Measurements from ENCODE around the gene CTSZ.
"Not testable (repeated sequence)": the region's sequence is repeated elsewhere in the genome, so short reads cannot be mapped to it uniquely, and the experiment has no call there.

CTSZ gene

DNA sequence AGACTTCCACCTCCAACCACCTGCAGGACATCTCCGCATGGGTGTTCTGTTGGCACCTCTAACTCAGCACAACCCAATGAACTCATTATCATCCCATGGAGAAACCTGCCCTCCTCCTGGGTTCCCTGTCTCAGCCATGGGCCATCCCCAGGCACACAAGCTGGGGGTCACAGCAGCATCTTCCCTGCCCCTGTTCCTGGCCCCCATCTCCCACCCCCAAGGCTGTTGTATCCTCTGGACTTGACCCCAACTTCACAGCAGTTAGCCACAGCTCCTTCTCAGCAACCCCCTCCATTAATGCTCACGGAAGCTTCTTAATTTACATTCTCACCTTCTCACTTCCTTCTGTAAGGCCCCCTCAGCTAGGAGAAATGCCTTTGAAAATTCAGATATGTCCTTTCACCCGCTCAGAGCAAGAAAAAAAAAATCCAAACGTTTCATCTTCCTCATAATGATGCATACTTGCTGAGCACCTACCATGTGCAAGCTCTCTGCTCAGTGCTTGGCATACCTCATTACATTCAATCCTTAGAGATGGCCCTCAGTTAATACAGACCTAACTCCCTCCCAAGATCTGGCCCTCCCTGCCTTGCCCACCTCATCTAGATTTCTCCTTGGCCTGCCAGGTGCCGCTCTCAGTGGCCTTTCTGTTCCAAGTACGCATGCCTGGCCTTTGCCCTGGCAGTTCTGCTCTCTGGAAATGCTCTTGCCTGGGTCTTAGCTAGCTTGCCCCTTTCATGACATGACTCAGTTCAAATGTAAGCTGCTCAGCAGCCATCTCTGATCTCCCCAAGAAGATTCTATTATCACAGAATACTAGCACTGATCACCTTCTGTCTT, 28.5 kb downstream of the CTSZ start:
- no peak for TF ChIP-seq ZNF274 (IDR thresholded peaks at IDR 0.05; ENCODE audit: low read depth, low read length)
- no peak overlapping the region for H3K4me3 ChIP-seq (ENCODE audit: low read length)

DNA sequence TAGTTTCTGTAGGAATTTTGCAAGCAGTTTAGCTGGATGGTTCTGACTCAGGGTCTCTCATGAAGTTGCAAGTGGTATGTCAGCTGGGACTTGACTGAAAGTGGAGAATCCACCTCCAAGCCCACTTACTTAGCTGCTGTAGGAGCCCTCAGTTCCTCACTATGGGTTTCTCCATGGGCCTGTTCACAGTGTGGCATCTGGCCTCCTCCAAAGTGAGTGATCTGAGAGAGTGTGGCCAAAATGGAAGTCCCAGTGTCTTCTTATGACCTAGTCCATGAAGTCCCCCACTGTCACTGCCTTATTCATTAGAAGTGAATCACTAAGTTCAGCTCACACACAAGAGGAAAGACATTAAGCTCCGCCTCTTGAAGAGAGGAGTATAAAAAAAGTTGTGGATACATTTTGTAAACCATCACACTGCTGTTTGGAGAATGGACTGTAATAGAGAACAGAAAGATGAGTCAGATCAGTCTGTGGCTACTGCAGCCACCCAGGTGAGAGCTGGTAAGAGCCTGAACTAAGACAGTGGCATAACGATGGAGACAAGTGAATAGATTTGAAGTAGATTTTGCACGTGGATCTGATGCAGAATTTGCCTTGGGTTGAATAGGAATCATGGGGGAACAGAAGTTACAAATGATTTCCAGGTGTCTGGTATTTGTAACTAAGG, 30.9 kb downstream of the CTSZ start:
- no peak for TF ChIP-seq ZNF274 (IDR thresholded peaks at IDR 0.05; ENCODE audit: low read depth, low read length)
- H3K4me3 ChIP-seq (ENCODE audit: low read length): no peak overlapping the region

DNA sequence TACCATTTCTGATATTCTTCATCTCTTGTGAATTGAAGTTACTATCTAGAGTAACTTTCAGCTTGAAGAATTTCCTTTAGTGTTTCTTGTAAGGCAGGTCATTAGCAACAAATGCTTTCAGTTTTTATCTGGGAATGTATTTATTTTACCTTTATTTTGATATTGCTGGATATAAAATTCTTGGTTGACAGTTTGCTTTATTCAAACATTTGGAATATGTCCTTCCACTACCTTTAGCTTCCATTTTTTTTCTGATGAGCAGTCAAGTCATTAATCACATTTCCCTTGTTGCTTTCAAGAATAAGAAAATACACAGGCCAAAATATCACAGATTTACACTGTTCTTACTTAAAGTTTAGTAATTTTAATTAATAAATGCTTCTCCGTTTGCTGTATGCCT, 31.7 kb downstream of the CTSZ start:
- no peak overlapping the region for H3K4me3 ChIP-seq (ENCODE audit: low read length)
- TF ChIP-seq ZNF274 (IDR thresholded peaks at IDR 0.05; ENCODE audit: low read depth, low read length): no peak

DNA sequence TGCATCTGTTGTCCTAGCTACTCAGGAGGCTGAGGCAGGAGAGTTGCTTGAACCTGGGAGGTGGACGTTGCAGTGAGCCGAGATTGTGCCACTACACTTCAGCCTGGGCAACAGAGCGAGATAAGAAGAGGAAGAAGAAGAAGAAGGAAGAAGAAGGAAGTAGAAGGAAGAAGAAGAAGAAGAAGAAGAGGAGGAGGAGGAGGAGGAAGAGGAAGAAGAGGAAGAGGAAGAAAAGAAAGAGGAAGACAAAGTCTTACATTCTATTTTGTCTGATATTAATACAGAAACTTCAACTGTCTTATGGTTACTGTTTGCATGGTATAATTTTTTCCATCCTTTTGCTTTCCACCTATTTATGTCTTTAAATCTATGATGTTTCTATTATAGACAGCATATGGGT, 33.2 kb downstream of the CTSZ start:
- no peak overlapping the region for H3K4me3 ChIP-seq (ENCODE audit: low read length)
- no peak for TF ChIP-seq ZNF274 (IDR thresholded peaks at IDR 0.05; ENCODE audit: low read depth, low read length)

DNA sequence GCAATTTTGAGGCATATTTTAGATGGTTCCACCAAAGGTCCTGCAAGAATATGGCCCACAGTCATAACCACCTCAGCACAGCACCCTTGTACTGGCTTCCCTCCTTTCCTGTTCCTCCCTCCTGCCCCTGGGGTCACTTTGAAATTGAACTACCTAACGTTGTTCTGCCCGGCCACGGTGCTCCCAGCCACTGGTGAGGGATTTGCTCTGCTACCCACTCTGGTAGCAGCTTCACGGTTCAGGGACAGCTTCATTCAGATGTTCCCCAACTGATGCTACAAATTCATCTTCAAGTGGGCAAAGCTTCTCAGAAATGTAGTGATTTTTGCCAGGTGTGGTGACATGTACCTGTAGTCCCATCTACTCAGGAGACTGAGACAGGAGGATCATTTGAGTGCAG, 33.9 kb downstream of the CTSZ start:
- H3K4me3 ChIP-seq (ENCODE audit: low read length): no peak overlapping the region
- no peak for TF ChIP-seq ZNF274 (IDR thresholded peaks at IDR 0.05; ENCODE audit: low read depth, low read length)

DNA sequence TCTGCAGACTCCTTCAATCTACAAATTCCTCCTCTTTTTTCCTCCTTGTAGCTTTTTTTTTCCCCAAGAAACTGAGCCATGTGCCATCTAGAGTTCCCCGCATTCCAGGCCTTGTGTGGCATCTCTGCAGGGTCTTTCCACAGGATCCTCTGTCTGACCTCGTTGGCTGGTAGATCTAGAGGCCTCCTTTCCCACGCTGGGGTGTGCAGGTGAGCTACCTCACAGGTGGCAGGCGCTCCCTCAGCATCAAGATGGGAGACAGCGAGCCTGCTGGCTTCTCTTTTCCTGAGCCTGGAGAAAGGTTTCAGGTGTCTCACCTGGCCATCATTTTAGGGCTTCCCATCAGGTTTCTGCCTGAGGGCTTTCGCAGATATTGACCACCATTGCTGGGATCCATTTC, 35.6 kb downstream of the CTSZ start:
- no peak for TF ChIP-seq ZNF274 (IDR thresholded peaks at IDR 0.05; ENCODE audit: low read depth, low read length)
- no peak overlapping the region for H3K4me3 ChIP-seq (ENCODE audit: low read length)

DNA sequence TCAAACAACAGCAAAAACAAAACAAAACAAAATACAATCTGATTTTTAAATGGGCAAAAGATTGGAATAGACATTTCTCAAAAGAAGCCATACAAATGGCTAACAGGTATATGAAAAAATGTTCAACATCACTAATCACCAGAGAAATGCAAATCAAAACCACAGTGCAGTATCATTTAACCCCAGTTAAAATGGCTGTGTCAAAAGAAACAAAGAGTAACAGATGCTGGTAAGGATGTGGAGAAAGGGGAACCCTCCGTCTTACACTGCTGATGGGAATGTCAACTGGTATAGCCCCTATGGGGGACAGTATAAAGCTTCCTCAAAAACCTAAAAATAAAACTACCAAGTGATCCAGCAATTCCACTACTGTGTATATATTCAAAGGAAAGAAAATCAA, 36.9 kb downstream of the CTSZ start:
- no peak overlapping the region for H3K4me3 ChIP-seq (ENCODE audit: low read length)
- no peak for TF ChIP-seq ZNF274 (IDR thresholded peaks at IDR 0.05; ENCODE audit: low read depth, low read length)

DNA sequence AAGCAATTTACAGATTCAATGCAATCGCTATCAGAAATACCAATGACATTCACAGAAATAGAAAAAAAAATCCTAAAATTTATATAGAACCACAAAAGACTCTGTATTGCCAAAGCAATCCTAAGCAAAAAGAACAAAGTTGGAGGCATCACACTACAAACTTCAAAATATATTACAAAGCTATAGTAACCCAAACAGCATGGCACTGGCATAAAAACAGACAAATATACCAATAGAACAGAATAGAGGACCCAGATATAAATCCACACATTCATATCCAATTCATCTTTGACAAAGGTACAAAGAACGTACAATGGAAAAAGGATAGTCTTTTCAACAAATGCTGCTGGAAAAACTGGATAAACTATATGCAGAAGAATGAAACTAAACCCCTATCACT, 37.6 kb downstream of the CTSZ start:
- H3K4me3 ChIP-seq (ENCODE audit: low read length): no peak overlapping the region
- TF ChIP-seq ZNF274 (IDR thresholded peaks at IDR 0.05; ENCODE audit: low read depth, low read length): no peak

DNA sequence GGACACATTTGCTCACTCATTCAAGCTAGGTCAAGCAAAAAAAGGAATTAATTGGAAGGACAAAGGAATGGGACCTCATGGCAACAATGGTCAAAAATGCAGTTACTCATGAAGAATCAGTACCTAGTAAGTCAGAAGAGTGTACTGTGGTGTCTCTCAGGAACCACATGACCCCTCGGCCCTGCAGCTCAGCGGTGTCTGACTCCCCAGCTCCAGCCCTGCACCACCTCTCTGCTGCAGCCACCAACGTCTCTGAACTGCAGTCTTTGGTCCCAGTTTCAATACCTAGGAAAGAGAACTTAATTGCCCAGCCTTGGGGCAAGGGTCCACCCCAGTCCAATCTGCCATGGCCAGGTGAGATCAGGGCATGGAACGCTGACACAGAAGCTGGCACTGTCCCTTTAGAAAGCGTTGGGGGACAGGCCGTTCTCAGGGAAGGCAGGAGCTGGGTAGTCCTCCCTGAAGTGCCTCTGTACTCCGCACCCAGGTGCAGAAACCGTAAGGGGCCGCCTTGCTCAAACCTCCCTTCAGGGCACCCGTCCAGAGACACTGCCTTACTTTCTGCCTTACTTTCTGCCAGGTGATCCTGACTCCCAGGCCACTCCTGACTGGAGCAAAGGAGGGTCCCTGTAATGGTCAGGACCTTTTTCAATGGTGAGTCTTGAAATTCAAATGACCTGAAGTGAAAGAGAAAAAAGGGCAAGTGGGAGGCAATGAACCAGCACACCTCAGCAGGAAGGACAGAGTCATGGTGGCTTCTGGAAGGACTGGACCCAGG, 39.2 kb downstream of the CTSZ start:
- H3K4me3 ChIP-seq (ENCODE audit: low read length): no peak overlapping the region
- no peak for TF ChIP-seq ZNF274 (IDR thresholded peaks at IDR 0.05; ENCODE audit: low read depth, low read length)

DNA sequence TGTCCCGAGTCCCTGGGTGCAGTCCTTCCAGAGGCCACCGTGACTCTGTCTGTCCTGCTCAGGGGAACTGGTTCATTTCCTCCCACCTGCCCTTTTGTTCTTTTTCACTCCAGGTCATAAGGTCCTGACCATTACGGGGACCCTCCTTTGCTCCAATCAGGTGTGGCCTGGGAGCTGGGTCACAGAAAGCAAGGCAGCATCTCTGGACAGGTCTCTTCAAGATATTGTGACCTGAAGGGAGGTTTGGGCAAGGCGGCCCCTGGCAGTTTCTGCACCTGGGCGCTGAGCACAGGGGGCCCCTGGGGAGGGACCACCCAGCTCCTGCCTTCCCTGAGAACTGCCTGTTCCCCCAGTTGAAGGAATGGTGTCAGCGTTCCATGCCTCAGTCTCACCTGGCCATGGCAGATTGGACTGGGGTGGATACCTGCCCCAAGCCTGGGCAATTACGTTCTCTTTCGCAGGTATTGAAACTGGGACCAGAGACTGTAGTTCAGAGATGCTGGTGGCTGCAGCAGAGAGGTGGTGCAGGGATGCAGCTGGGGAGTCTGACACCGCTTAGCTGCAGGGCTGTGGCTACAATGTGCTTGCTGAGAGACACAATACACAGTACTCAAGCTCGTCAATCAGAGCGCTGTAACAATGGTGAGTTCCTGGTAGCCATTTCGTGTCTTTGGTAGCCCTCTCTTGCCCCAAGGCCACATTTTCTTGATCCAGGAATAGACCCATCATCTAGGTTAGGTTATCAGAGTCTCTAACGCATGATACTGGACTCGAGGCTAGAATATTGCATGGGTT, 41.6 kb downstream of the CTSZ start:
- no peak overlapping the region for H3K4me3 ChIP-seq (ENCODE audit: low read length)
- TF ChIP-seq ZNF274 (IDR thresholded peaks at IDR 0.05; ENCODE audit: low read depth, low read length): no peak

DNA sequence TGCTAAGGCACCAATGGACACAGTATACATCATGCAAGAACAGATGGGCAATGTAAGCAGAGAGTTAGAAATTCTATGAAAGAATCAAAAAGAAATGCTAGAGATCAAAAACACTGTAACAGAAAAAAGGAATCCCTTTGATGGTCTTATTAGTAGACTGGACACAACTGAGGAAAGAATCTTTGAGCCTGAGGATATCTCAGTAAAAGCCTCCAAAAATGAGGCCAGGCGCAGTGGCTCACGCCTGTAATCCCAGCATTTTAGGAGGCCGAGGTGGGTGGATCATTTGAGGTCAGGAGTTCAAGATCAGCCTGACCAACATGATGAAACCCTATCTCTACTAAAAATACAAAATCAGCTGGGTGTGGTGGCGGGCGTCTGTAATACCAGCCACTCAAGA, 43.1 kb downstream of the CTSZ start:
- not testable (repeated sequence) for H3K4me3 ChIP-seq (ENCODE audit: low read length)

DNA sequence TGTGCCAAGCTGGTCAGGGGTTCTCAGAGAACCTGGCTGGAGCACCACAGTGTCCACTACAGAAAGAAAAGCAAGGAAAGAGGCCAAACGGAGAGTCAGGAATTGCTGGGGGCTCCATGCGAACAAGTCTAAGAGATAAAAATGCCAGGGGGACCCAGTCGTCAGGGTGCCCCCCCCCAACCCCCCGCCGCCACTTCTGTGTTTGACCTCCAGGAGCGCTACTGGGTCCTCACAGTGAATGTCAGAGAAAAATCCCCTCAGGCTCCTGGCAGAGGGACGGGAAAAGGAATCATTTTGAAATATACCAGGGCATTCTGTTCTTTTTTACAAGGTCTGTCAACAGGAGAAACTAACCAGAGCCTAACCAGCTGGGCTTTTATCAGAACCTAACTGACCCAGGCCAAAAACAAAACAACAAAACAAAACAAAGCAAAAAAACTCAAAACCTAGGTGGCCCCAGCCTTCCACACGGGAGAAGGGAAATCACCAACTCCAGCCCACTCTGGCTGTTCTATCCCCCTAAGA, 43.9 kb downstream of the CTSZ start:
- no peak for TF ChIP-seq ZNF274 (IDR thresholded peaks at IDR 0.05; ENCODE audit: low read depth, low read length)

DNA sequence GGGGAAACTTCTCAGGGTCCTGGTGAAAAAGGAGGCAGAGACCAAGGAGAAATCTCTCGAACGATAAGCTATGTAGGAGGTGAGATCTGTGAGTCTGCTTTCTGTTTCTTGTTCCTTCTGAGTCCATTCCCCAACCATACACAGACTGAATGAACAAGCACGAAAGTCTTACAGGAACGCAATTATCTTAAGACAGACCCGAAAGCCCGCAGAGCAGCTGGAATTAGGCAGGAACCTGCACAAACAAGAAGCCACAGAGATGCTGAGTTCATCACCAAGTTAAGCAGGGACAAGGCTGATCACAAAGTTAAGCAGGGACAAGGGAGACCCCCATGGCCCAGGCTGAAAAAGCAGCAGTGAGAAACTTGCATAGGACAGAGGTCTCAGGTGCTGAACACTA, 47.4 kb downstream of the CTSZ start:
- no peak for TF ChIP-seq ZNF274 (IDR thresholded peaks at IDR 0.05; ENCODE audit: low read depth, low read length)
- H3K4me3 ChIP-seq (ENCODE audit: low read length): no peak overlapping the region

More for the DNA sequence above, 43.9 kb downstream of the CTSZ start:
- no peak overlapping the region for H3K4me3 ChIP-seq (ENCODE audit: low read length)

DNA sequence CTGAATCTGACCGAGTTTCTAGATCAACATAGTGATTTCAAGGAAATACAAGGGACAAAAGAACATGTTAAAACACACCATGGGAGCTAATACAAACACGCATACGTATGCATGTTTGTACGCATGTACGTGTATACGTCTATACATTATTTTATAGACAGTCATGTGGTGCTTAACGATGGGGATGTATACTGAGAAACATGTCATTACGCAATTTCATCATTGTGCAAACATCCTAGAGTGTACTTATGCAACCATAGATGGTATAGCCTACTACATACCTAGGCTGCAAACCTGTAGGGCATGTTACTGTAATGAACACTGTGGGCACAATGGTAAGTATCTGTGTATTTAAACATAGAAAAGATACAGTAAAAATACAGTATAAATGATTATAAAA, 51.0 kb downstream of the CTSZ start:
- no peak overlapping the region for H3K4me3 ChIP-seq (ENCODE audit: low read length)
- no peak for TF ChIP-seq ZNF274 (IDR thresholded peaks at IDR 0.05; ENCODE audit: low read depth, low read length)
